Fibroblast of lung (primary cell): ENCODE results near the gene LENG1.

Experiments
- EZH2 ChIP-seq: IDR thresholded peaks from 2 replicates; pipeline ENCODE4 v1.5.1; 2012; ENCODE audit warnings: low read length, control low read depth, mild to moderate bottlenecking; ENCODE audit errors: missing control alignments
- TF ChIP-seq, protein P1 (sequence below), 2 donors: IDR thresholded peaks in 1 of 2; conservative IDR thresholded peaks in 1 of 2; 1 replicate in 1 of 2; 2 replicates in 1 of 2; pipeline ENCODE4 v1.5.1; 2011 to 2012; ENCODE audit warnings: low read length in 2 of 2, control low read depth in 1 of 2, inconsistent platforms in 1 of 2, low read depth in 1 of 2, mild to moderate bottlenecking in 1 of 2

DNA sequence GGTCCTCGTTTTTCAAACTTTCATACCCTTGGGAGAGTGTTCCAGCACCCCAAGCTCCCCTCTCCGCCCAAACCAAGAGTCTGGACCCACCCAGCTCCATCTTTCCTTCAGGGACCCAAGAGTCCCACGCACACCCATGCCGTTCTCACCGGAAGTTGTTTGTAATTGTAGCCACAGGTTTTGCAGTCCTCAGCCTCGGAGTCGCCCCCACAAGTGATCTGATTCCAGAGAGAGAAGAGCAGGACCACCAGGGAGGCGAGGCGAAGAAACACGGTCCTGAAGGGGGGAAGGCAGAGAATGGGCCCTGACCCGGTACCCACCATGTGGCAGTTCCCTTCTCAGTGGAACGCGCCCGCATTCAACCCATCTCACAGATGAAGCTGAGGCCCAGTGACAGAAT, 3.4 kb upstream of the LENG1 start:
- TF ChIP-seq, protein P1, sequence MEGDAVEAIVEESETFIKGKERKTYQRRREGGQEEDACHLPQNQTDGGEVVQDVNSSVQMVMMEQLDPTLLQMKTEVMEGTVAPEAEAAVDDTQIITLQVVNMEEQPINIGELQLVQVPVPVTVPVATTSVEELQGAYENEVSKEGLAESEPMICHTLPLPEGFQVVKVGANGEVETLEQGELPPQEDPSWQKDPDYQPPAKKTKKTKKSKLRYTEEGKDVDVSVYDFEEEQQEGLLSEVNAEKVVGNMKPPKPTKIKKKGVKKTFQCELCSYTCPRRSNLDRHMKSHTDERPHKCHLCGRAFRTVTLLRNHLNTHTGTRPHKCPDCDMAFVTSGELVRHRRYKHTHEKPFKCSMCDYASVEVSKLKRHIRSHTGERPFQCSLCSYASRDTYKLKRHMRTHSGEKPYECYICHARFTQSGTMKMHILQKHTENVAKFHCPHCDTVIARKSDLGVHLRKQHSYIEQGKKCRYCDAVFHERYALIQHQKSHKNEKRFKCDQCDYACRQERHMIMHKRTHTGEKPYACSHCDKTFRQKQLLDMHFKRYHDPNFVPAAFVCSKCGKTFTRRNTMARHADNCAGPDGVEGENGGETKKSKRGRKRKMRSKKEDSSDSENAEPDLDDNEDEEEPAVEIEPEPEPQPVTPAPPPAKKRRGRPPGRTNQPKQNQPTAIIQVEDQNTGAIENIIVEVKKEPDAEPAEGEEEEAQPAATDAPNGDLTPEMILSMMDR (conservative IDR thresholded peaks at IDR 0.05 in 1 of 2, IDR thresholded peaks at IDR 0.05 in 1 of 2; ENCODE audit: low read depth in 1 of 2, low read length in 2 of 2): no peak
- no peak for TF ChIP-seq EZH2
